GM19372 (cell line): ENCODE data around the gene PDCD10.

Experiments used
- ATAC-seq: cut with Tn5 transposase; IDR thresholded peaks from one replicate; pipeline ENCODE4 v1.9.1; 2021; ENCODE audit warnings: mild to moderate bottlenecking, low read depth, moderate library complexity; ENCODE audit not compliant: unreplicated experiment

The PDCD10 gene

DNA sequence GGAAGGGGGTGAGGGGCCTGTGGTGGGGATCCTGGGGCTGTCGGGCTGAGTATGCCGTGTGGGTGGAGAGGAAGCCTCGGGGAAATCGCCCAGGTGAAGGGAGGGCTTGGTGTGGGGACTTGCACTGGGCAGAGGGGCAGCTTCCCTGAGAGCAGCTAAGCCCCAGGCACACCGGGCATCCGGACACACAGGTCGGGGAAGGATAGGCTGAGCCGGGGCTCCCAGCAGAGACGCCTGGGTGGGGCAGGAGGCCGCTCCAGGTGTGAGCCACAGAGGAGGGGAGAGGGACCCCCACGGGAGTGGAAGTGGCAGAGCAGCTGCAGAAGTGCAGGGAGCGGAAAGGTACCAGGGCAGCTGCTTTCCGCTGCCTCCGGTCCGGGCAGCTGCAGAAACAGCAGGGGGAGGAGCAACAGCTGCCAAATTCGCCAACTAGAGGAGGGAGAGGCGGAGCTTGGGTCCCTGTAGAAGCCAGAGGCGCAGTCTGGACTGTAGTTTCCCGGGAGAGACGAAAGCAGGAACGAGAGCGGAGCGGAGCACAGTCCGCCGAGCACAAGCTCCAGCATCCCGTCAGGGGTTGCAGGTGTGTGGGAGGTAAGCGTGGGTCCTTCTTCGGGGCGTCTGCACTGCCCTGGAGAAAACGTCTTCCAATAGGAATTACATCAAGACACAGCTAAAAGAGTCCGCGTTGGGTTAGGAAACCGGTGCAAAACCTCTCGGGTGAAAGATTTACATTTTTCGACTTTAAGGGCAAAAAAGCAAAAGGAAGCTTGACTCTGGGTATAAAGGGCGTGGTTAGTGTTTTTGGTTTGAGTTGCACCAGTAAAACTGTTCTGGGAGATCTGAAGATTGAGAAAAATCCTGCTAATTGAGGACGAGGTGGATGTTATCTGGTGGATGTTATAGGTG, 794 bp upstream of the PDCD10 start, which contains the start of gene SERPINI1:
Gene SERPINI1 (plus strand): TSS at position 489 of the 906 bp plus-strand sequence. CDS start 53,408 bp downstream, outside the sequence.
- ATAC-seq: peak; percentile 53

DNA sequence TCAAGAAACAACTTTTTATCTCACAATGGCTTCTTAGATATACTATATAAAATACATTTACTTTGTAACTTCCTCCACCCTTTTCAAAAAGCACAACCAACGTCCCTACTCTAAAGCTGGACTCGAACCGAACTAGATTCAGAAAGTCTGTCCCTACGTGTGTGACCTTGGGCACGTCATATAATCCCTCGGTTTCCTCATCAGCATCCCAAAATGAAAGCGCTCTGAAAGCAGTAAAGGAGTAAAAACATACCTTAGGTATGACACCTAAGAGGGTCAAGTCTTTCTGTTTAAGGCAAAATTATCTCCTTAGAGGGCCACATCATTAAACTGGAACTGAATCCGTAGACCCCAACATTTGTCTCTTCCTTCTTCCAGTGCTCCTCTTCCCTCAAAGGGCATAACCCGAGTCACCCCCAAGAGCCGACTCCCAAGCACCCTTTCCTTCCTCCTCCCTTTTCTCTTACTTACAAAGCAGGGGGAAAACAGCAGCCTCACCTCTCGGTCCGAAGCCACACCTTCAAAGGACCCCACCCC, 663 bp downstream of the PDCD10 start:
- no peak for ATAC-seq

DNA sequence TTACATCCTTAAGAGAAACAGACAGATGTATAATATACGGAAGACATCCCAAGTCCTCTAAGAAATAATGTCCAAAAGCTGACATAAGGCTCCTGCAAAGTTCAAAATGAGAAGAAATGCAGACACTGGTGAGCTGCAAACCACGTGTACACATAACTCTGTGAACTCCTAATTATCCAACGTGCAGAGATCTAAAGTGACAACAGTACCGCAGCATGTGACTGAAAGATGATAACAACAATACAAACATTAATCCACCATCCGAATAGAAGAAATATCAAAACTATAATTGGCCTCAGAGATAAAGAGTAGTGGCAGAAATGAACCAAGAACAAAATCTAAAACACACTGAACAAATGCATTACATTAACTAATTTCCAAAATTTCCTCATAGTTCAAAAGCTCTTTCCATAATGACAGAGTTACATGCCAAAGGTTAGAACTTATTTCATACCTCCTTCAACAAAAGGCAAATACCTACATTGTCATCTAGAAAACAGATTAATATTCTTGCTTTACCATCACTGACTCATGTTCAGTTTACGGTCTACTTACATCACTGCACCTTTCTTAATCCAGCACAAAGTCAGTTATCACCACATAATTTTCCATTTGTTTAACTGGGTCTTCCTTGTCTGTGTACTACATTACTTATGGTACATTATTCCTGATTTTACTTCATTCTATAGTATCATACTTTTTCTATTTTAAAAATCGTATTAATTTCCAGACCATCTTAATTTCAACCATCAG, 2.2 kb downstream of the PDCD10 start:
- ATAC-seq: no peak

DNA sequence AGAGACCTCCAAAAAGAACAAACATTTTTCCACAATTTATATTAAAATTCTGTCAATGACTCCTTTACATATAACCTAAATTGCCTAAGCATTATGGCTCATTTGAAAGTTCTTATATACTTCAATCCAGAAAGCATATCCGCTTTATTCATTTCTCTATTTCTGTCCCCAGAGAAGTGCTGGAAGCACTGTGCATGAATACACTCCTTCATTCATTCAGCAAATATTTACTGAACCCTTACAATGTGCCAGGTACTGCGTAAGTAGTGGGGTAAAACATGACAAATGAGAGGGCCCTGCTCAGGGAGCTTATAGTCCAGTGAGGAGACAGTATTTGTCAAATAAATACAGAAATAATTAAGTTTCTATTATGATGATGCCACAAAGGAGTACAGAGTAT, 3.3 kb downstream of the PDCD10 start:
- ATAC-seq: no peak

DNA sequence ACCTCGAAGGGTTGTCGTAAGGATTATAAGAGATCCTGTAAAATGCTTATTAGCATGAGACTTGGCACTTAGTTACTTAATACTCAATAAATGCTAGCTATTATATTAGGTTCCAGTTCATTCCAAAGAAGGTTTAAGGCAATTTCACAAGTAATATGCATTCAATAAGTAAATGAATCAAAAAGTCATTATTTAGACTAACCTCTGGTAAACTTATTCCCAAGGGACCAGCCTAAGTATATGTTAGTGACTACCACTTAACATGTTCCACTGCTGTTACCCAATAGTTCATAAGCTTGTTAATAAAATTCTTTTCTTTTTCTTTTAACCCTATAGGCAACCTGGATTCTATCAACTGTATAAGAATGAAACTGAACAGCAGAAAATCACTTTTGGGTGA, 5.1 kb downstream of the PDCD10 start:
- no peak for ATAC-seq

DNA sequence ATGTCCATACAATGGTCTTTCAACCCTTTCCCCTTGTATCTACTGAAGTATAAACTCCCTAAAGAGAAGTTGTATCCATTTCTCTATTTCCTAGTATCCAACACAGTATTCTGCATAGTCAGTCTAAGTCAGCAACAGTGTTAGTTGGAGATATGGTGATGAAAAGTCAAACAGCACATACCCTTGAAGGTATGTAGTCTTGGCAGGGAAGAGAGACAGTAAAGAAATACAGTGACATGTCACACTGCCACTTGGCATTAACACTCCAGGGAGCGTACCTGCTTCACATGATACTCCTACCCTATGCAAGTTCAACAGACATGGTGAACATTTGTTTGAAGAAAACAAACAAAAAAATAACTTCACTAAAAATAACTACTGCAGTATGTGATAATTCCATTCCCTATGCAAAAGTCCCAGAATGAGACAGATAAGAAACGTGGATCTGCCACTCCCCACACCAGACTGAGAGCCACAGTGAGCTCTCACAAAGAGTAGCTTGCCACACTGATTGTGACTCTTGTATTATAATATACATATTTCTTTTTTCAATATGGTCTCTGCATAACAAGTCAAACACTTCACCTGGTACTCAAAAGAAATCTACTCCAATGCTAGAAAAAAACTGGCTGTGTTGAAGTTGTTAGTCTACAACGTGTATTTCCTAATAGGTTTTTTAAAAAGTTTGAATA, 5.9 kb downstream of the PDCD10 start:
- ATAC-seq: no peak

DNA sequence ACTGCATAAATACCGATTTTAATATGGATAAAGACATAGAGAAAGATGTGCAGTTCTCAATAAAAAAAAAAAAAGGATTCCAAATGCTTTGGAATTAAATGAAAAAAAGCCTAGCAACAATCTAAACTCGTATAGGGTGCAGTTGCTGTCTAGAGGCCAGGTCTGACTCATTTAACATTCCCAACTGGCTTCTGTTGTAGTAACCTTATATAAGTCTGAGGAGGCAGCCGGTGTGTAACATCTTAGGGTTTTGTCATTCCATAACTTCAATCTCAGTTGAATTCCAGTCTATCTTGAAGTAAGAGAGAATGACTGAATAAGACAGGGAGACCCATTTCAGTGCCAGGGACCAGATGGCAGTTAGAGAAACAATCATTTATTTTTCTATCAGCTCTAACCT, 6.5 kb downstream of the PDCD10 start:
- no peak for ATAC-seq

DNA sequence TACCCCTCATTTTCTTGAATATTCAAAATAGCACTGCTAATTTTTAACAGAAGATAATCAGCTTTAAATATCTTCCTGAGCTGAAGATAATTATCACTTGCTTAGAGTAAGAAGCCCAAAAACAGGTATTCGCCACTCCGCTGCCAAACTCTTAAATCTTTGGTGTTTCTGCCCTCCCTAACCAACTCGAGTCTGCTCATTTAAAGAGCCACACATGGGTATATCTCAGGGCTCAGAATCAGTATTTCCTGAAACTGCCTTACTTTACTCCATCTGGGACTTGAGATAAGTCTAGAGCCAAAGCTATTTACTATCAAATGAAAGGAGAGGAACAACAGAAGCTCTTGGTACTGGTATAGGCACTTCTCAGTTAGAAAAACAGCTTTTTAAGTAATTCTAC, 10.8 kb downstream of the PDCD10 start:
- no peak for ATAC-seq

DNA sequence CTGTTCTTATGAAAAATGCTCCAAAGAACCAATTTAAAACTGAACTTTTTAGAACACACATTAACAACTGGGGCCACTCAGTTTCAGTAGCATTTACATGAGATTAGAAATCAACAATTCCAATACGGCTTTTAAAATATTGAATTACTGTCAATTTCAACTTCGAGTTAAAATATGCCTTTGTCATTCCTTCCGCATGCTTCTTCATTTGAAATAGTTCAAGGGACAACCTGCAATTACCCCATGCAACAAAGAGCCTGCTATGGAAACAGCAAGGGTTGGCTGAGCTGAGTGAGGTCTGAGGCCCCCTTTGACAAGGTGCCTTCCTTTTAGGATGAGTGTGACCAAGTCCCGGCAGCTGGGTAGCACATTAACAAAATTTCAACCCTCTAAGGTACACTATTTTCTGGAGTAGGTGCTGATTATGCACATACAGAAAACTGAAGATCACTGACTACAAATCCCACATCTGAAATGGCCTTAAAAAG, 11.6 kb downstream of the PDCD10 start:
- ATAC-seq: no peak

DNA sequence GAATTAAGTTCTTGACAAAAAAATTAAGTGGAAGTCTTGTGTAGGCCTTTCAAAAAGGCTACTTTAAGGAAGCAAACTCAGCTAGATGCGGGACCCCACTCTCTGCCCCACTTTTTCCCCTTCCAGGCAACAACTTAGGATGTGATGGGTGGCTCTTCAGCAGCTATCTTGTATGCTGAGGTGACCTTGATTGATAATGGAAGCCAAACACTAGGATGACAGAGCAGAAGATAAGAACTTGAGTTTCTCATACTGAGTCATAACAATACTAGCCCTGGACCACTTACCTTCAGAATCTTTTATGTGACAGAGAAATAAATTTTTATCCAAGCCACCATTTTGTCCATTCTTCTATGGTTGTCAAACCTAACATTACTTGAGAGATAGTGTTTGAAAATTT, 16.1 kb downstream of the PDCD10 start:
- ATAC-seq: no peak

DNA sequence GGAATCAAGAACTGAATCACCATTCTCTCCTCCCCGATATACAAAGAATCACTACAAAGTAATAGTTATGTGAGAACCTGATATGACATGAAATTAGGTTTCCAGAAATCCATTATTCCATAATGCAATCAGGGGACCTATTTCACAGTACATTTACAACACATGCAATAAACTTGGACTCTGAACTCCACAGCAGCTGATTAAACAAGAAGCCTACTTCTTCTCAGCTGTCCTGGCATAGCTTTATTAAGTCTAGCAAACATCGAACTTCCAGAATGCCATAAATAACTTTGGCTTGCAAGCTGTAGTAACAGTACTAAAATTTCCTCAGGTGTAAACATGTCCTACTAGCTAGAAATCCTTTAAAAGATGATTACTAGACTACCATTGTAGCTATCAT, 17.8 kb downstream of the PDCD10 start:
- no peak for ATAC-seq

DNA sequence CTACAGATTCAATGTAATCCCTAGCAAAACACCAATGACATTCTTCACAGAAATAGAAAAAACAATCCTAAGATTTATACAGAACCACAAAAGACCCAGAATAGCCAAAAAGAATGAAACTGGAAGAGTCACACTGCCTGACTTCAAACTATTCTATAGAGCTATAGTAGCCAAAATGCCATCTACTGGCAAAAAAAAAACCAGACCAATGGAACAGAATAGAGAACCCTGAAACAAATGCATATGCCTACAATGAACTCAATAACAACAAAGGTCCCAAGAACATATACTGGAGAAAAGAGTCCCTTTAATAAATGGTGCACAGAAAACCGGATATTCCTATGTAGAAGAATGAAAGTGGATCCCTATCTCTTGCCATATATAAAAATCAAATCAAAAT, 19.8 kb downstream of the PDCD10 start:
- no peak for ATAC-seq

DNA sequence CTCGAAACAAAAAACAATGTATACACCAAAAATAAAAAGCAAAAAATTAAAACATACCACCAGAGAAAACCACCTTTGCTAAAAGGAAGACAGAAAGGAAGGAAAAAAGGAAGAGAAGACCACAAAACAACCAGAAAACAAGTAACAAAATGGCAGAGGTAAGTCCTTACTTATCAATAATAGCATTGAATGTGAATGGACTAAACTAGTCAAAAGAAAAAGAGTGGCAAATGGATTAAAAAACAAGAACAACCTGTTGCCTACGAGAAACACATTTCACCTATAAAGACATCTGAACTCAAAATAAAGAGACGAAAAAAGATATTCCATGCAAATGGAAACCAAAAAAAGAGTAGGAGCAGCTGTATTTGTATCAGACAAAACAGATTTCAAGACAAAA, 22.2 kb downstream of the PDCD10 start:
- ATAC-seq: no peak

DNA sequence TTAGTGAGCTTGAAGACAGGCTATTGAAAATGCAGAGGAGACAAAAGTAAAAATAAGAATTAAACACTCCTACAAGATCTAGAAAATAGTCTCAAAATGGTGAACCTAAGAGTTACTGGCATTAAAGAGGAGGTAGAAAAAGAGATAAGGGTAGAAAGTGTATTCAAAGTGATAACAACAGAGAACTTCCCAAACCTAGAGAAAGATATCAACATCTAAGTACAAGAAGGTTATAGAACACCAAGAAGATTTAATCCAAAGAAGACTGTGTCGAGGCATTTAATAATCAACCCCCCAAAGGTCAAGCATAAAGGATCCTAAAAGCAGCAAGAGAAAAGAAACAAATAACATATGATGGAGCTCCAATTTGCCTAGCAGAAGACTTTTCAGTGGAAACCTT, 23.3 kb downstream of the PDCD10 start:
- ATAC-seq: no peak

DNA sequence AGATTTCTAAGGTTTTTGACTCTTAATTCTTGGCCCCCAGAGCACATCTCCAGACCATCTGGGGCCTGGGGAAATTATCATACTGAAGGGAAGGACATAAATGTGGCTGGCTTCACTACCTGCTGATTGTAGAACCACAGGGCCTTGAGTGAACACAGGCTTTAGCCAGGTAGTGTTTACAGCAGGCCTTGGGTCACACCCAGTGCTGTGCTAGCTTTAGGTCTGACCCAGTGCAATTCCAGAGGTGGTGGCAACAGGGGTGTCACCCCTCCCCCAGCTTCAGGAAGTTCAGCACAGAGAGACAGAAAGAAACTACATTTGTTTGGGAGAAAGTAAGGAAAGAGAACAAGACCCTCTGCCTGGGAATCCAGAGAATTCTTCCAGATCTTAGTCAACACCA, 24.1 kb downstream of the PDCD10 start:
- no peak for ATAC-seq

DNA sequence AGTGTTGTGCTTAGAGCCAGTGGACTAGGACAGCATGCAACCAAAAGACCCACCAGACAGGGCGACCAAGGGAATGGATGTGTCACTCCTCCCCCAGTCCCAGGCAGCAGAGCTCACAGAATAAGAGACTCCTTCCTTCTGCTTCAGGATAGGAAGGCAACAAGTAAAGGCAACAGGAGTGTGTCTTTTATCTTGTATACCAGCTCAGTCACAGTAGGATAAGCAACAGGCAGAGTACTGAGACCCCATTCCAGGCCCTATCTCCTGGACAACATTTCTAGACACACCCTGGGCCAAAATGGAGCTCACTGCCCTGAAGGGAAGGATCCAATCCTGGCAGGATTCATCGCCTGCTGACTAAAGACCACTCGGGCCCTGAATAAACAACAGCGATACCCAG, 25.0 kb downstream of the PDCD10 start:
- ATAC-seq: no peak

DNA sequence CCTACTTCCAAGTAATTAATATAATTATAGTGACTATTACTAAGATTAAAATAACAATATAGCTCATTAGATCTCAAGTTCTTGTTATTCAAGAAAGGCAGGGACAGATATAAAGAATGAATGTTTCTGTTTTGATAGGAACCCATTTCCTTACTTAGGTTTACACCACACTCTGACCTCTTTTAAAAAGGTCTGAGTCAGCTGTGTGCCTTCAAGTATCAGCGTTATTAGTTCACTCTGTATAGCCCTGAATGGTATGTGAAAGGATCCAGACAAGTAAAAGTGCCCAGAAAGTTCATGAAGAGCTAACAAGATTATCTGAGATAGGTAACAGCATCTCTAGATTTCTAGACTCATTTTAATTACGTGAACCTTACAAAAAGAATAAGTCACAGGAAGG, 28.9 kb downstream of the PDCD10 start:
- ATAC-seq: no peak

DNA sequence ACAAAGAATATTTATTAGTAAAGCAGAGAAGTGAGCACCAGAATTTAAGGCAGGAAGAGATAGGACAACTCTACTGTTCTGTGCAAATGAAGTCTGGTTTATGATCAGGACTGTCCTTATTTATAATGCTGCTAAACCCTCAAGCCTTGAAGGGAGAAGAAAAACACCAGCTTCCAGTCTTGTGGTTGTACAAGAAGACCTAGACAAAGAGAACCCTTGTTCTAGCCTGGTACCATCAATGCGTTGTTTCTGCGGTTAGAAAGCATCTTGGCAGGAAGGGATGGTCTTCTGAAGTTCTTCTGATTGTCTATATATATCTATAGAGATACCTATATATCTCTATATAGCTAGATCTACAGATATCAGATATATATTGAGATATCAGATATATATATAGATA, 33.8 kb downstream of the PDCD10 start:
- no peak for ATAC-seq

DNA sequence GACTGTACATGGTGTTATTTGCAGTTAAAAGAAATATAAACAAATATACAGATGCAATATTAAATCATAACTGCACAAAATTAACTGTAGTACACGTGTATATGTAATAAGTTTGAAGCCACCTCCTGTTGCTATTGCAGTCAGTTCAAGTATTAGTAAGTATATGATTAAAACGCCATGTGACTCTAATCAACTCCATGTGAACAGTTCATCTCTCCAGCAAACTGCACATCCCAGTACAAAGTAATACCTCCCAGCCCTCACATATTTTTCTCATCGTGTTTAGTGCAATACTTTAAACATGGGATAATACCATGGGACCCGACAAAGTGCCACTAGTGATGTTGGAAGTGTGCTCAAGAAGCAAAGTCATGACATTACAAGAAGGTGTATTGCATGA, 34.6 kb downstream of the PDCD10 start:
- no peak for ATAC-seq

DNA sequence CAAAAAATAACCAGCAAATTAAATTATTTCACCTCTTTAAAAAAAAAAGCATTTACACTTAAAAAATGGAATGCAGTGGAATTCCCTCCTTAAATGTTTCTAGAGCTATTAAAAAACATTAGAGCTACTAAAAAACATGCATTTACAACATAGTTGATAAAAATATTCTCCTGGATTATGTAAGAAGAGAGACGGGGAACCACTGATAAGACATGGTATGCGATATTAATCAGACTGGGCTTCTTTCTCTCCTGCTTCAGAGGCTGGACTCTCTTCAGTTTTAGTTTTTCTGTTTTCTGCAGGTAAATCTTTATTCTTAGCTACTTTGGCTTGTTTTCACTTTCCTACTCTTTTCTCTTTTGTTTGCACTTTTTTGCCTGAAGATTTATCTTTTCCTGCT, 40.6 kb downstream of the PDCD10 start:
- ATAC-seq: no peak

DNA sequence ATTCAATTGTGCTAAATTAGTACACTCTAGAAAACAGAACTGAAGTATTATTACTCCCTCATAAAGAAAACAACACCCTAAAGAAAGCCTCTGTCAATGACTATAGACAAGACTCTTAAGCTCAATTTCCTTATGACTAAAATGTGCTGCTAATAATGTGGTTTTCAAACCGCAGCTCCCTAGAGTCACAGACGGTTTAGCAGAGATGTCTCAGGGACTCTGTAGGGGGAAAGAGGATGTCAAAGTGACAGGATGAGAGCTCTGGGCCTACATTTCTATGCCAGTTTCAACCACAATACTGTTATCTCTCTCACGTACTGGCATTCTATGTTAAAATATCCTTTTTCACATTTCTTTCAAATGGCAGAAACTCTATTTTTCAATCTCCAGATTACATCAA, 43.3 kb downstream of the PDCD10 start:
- peak; percentile 100 for ATAC-seq
